Measurements from ENCODE around the gene PLD1.
A peak's percentile ranks its signal among the peaks of the same experiment; 100 is the strongest.

PLD1 gene

GRCh38 chr3:171792531-171792930 is 17.8 kb downstream of the PLD1 start:
- no peak for DNase-seq (ENCODE audit: low spot score)

GRCh38 chr3:171791692-171792076 is 18.6 kb downstream of the PLD1 start:
- no peak for DNase-seq (ENCODE audit: low spot score)

GRCh38 chr3:171790898-171791691 is 19.2 kb downstream of the PLD1 start:
- DNase-seq (ENCODE audit: low spot score) = no peak

GRCh38 chr3:171790574-171790897 is 19.7 kb downstream of the PLD1 start:
- DNase-seq (ENCODE audit: low spot score) = no peak

- no peak for DNase-seq (ENCODE audit: low spot score)
Observed at GRCh38 chr3:171789759-171790505, 20.4 kb downstream of the PLD1 start.

- no peak for DNase-seq (ENCODE audit: low spot score)
Observed at GRCh38 chr3:171788546-171789351, 21.5 kb downstream of the PLD1 start.

GRCh38 chr3:171786997-171787396 is 23.3 kb downstream of the PLD1 start:
- DNase-seq (ENCODE audit: low spot score) = no peak

GRCh38 chr3:171784937-171785336 is 25.3 kb downstream of the PLD1 start:
- DNase-seq (ENCODE audit: low spot score) = no peak

- no peak for DNase-seq (ENCODE audit: low spot score)
Observed at GRCh38 chr3:171784387-171784786, 25.9 kb downstream of the PLD1 start.

GRCh38 chr3:171783626-171784025 is 26.7 kb downstream of the PLD1 start:
- DNase-seq (ENCODE audit: low spot score) = no peak

- DNase-seq (ENCODE audit: low spot score) = no peak
Observed at GRCh38 chr3:171783086-171783485, 27.2 kb downstream of the PLD1 start.

- no peak for DNase-seq (ENCODE audit: low spot score)
Observed at GRCh38 chr3:171782617-171783016, 27.7 kb downstream of the PLD1 start.

- DNase-seq (ENCODE audit: low spot score) = peak; percentile 25
Observed at GRCh38 chr3:171781711-171782127, 28.6 kb downstream of the PLD1 start.

- no peak for DNase-seq (ENCODE audit: low spot score)
Observed at GRCh38 chr3:171778493-171778892, 31.8 kb downstream of the PLD1 start.

GRCh38 chr3:171777596-171777995 is 32.7 kb downstream of the PLD1 start:
- no peak for DNase-seq (ENCODE audit: low spot score)

GRCh38 chr3:171776839-171777583 is 33.3 kb downstream of the PLD1 start:
- DNase-seq (ENCODE audit: low spot score) = no peak

- no peak for DNase-seq (ENCODE audit: low spot score)
Observed at GRCh38 chr3:171776411-171776810, 33.9 kb downstream of the PLD1 start.

- no peak for DNase-seq (ENCODE audit: low spot score)
Observed at GRCh38 chr3:171775943-171776342, 34.3 kb downstream of the PLD1 start.

- DNase-seq (ENCODE audit: low spot score) = no peak
Observed at GRCh38 chr3:171774521-171774920, 35.8 kb downstream of the PLD1 start.

- DNase-seq (ENCODE audit: low spot score) = peak; percentile 40
Observed at GRCh38 chr3:171772427-171773056, 37.7 kb downstream of the PLD1 start.
